Ascending aorta (tissue), 2 donors: ENCODE results near the gene ZNF429. TPM values are rescaled to one million over a fixed set of nuclear protein-coding genes. Genes with fewer than 3 reads are reported as not detected.

Source experiments
- DNase-seq, 2 donors: peaks; one replicate each; pipeline ENCODE4 v3.0.0-alpha.2; 2019; ENCODE audit warnings: low spot score in 2 of 2
- H3K27ac ChIP-seq, 2 donors: fragments of 200-600 bp; sonication (generic); one replicate each; pipeline ENCODE4 v1.5.1; 2016 to 2017; ENCODE audit warnings: mild to moderate bottlenecking in 1 of 2
- H3K27me3 ChIP-seq: fragments of 200-600 bp; sonication (generic); one replicate; pipeline ENCODE4 v1.5.1; 2017
- H3K36me3 ChIP-seq, 2 donors: fragments of 200-600 bp; sonication (generic); one replicate each; pipeline ENCODE4 v1.5.1; 2016
- H3K4me1 ChIP-seq, 2 donors: fragments of 200-600 bp; sonication (generic); one replicate each; pipeline ENCODE4 v1.5.1; 2016 to 2017; ENCODE audit warnings: mild to moderate bottlenecking in 1 of 2
- H3K4me3 ChIP-seq, 2 donors: fragments of 200-600 bp; sonication (generic); one replicate each; pipeline ENCODE4 v1.5.1; 2016 to 2017; ENCODE audit warnings: mild to moderate bottlenecking in 1 of 2
- H3K9me3 ChIP-seq, 2 donors: fragments of 200-600 bp; sonication (generic); one replicate each; pipeline ENCODE4 v1.5.1; 2016
- intact Hi-C: fragments of 100-400 bp; cut with DNase I; formaldehyde crosslinking; loops from one replicate; pipeline ENCODE4 v1.15.1; 2023
- total RNA-seq: library from RNA; depleted of rRNA; stranded (reverse); fragments of >200 nt; gene quantifications from one replicate; pipeline ENCODE4 v1.1.0, GENCODE V29; 2016
- TF ChIP-seq, protein P1 (sequence below), 3 experiments: fragments of 200-600 bp in 2 of 3; fragments of 450-650 bp in 1 of 3; sonication (generic) in 2 of 3; IDR thresholded peaks; one replicate each; pipeline ENCODE4 v1.5.1; 2016 to 2019; ENCODE audit warnings: antibody characterized with exemption in 3 of 3, mild to moderate bottlenecking in 1 of 3, moderate library complexity in 1 of 3

Gene ZNF429
- total RNA-seq, 1 donor from 2014 or later: 1.9 TPM

DNA sequence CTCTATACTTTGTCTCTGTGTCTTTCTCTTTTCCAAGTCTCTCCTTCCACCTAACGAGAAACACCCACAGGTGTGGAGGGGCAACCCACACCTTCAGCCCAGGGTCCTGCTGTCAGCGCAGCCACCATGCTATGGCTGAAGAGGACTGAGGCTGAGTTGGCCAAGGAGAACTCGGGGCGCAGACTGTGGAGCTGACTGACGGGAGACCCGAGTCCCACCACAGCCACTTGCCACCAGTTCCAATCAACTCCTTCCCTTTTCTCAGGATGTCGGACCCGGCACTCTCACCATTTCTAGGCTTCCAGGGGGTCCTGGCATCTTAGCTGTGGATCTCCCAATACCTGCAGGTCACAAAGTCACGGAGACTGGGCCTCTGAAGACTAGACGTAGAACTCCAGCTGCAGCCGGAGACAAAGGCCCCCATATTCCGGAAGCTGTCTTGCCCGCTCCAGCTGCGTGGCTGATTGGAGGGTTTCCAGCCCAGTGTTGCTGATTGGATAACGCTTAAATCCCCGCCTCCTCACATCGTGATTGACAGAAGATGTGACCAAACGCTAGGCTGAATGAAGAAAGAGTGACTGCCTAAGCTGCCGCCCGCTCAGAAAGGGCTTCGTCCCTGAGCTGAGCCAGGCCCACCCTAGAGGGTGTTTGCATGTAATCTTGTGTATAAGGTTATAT is 63.6 kb downstream of the ZNF429 start:
- Histone ChIP-seq H3K9me3 (peaks cover 4 to 16% of the 10 kb centered on the region in 2 donors), H3K4me1 (no peaks in the 10 kb centered on the region), H3K36me3 (no peaks in the 10 kb centered on the region), H3K27me3 (no peaks in the 10 kb centered on the region), H3K4me3 (peak overlapping the region; percentile 45 to 76), H3K27ac (peak overlapping the region in 1 of 2 donors; percentile 70)
- DNase-seq: peak; percentile 68 to 90
- intact Hi-C loops: no loop called here
- TF ChIP-seq, protein P1, sequence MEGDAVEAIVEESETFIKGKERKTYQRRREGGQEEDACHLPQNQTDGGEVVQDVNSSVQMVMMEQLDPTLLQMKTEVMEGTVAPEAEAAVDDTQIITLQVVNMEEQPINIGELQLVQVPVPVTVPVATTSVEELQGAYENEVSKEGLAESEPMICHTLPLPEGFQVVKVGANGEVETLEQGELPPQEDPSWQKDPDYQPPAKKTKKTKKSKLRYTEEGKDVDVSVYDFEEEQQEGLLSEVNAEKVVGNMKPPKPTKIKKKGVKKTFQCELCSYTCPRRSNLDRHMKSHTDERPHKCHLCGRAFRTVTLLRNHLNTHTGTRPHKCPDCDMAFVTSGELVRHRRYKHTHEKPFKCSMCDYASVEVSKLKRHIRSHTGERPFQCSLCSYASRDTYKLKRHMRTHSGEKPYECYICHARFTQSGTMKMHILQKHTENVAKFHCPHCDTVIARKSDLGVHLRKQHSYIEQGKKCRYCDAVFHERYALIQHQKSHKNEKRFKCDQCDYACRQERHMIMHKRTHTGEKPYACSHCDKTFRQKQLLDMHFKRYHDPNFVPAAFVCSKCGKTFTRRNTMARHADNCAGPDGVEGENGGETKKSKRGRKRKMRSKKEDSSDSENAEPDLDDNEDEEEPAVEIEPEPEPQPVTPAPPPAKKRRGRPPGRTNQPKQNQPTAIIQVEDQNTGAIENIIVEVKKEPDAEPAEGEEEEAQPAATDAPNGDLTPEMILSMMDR (IDR thresholded peaks at IDR 0.05): no peak

DNA sequence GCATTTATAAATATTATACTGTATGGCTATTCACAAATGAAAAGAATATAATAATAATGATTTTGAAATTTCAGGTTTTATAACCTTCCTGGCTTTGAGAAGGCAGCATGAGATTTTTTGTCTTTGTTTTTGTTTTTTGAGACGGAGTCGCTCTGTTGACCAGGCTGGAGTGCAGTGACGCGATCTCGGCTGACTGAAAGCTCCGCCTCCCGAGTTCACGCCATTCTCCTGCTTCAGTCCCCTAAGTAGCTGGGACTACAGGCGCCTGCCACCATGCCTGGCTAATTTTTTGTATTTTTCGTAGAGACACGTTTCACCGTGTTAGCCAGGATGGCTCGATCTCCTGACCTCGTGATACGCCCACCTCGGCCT is 64.1 kb downstream of the ZNF429 start:
- intact Hi-C loops: no loop called here
- TF ChIP-seq, protein P1 (IDR thresholded peaks at IDR 0.05): no peak
- Histone ChIP-seq H3K27ac (peak overlapping the region in 1 of 2 donors; percentile 14), H3K9me3 (peaks cover 0 to 16% of the 10 kb centered on the region in 2 donors), H3K27me3 (no peaks in the 10 kb centered on the region), H3K4me1 (no peaks in the 10 kb centered on the region), H3K36me3 (no peaks in the 10 kb centered on the region), H3K4me3 (peak overlapping the region in 1 of 2 donors; percentile 76)
- DNase-seq: peak in 1 of 2 donors; percentile 65

DNA sequence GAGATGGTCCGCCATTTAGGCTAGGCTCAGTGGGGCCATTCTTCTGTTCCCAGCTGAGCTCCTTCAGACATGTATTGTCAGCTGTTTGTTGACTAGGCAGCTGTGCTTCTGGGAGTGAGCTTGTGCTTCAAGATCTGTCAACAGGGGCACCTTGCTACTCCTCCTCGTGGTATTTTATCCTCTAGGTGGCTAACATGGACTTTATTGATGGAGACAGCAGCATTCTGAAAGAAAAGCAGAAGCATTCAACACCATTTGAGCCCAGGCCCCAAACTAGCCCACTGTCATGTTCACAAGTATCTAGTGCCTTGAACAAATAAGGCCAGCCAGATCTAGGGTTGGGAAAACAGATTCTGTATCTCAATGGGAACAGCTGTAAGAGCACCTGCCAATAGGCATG is 65.9 kb downstream of the ZNF429 start:
- Histone ChIP-seq H3K27me3 (no peaks in the 10 kb centered on the region), H3K4me3 (no peak overlapping the region), H3K9me3 (peaks cover 0 to 16% of the 10 kb centered on the region in 2 donors), H3K36me3 (no peaks in the 10 kb centered on the region), H3K27ac (no peak overlapping the region), H3K4me1 (no peaks in the 10 kb centered on the region)
- TF ChIP-seq, protein P1 (IDR thresholded peaks at IDR 0.05): no peak
- intact Hi-C loops: no loop called here
- no peak for DNase-seq

DNA sequence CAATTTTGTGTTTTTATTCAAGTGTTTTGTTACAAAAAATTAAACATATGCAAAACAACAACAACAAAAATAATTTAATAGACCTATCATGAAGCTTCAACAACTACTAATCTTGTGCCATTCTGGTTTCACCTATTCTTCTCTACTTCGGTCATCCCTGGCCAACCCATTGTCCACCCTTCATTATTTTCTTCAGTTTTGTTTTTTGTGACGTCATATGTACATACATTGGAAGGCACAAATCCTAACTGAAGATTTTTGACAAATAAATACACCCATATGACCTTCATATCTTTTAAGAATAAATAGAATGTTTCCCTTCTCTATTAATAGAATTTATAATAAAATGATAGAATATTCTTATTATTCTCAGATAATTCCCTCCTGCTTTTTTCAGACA is 69.2 kb downstream of the ZNF429 start:
- Histone ChIP-seq H3K27me3 (no peaks in the 10 kb centered on the region), H3K4me3 (no peak overlapping the region), H3K36me3 (no peaks in the 10 kb centered on the region), H3K27ac (no peak overlapping the region), H3K4me1 (no peaks in the 10 kb centered on the region), H3K9me3 (peaks cover 0 to 16% of the 10 kb centered on the region in 2 donors)
- TF ChIP-seq, protein P1 (IDR thresholded peaks at IDR 0.05): no peak
- intact Hi-C loops: no loop called here
- no peak for DNase-seq

DNA sequence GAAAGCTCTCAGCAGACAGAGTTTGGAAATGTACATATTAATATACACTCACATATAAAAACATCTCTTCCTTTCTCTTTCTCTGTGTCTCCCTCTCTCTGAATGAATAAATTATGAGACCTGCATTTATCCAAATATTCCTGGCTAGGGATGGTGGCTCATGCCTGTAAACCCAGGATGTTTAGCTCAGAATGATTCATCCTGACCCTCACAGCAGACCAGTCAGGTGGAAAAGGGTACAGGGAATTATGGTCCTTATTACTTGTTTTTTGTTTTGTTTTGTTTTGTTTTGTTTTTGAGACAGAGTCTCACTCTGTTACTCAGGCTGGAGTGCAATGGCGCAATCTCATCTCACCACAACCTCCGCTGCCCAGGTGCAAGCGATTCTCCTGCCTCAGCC is 71.1 kb downstream of the ZNF429 start:
- TF ChIP-seq, protein P1 (IDR thresholded peaks at IDR 0.05): no peak
- no peak overlapping the region for H3K4me3 ChIP-seq
- no peaks in the 10 kb centered on the region for H3K36me3 ChIP-seq
- intact Hi-C loops: no loop called here
- no peaks in the 10 kb centered on the region for H3K4me1 ChIP-seq
- H3K9me3 ChIP-seq: peaks cover 0 to 8% of the 10 kb centered on the region in 2 donors
- H3K27me3 ChIP-seq: no peaks in the 10 kb centered on the region
- no peak for DNase-seq
- H3K27ac ChIP-seq: no peak overlapping the region
